PC-3 (cell line): Measurements from ENCODE around the gene MAGEB3.

Source experiments
- EZH2 ChIP-seq: fragments of 300-600 bp; sonication (generic); IDR thresholded peaks from one replicate; pipeline ENCODE4 v1.6.1; 2017; ENCODE audit warnings: antibody characterized with exemption, mild to moderate bottlenecking, low read length; ENCODE audit not compliant: unreplicated experiment
- TF ChIP-seq, protein P1 (sequence below): fragments of 300-600 bp; sonication (generic); conservative IDR thresholded peaks from 2 replicates; pipeline ENCODE4 v1.5.1; 2017; ENCODE audit warnings: antibody characterized with exemption, low read depth, mild to moderate bottlenecking, low read length

DNA sequence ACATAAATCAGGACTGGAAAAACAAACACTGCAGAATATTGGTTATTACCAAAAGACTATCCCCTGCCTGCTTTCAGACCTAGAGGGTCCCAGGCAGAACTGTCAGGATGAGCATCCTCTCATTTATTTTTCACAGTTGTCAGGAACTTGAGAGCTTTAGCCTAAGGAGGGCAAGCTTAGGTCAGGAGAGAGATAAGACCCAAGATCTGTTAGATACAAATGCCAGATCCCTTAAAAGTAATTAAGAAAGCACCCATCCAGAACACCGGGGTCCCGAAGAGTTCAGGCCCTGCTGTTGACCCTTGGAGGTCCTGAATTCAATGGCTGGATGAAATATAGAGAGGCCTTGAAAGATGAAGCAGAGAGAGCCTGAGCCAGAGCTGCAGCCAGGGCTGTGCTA lies 5.9 kb upstream of the MAGEB3 start:
- TF ChIP-seq, protein P1, sequence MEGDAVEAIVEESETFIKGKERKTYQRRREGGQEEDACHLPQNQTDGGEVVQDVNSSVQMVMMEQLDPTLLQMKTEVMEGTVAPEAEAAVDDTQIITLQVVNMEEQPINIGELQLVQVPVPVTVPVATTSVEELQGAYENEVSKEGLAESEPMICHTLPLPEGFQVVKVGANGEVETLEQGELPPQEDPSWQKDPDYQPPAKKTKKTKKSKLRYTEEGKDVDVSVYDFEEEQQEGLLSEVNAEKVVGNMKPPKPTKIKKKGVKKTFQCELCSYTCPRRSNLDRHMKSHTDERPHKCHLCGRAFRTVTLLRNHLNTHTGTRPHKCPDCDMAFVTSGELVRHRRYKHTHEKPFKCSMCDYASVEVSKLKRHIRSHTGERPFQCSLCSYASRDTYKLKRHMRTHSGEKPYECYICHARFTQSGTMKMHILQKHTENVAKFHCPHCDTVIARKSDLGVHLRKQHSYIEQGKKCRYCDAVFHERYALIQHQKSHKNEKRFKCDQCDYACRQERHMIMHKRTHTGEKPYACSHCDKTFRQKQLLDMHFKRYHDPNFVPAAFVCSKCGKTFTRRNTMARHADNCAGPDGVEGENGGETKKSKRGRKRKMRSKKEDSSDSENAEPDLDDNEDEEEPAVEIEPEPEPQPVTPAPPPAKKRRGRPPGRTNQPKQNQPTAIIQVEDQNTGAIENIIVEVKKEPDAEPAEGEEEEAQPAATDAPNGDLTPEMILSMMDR: no peak
- no peak for TF ChIP-seq EZH2
